DMS53 treated with DMSO at 0.1 percent for 48 hours (cell line): ENCODE data around the gene BOLA3.
"Not testable (repeated sequence)": the region's sequence is repeated elsewhere in the genome, so short reads cannot be mapped to it uniquely, and the experiment has no call there.

Experiments
- DNase-seq: peaks from one replicate; lab custom pipeline; 2025; ENCODE audit not compliant: unreplicated experiment; lab: John Stamatoyannopoulos, UW

The BOLA3 gene

GRCh38 chr2:74105413-74105812 lies 42.3 kb downstream of the BOLA3 start:
- no peak for DNase-seq

- no peak for DNase-seq
Observed at GRCh38 chr2:74104839-74105238, 42.9 kb downstream of the BOLA3 start.

GRCh38 chr2:74103763-74104162 lies 43.9 kb downstream of the BOLA3 start:
- DNase-seq = no peak

GRCh38 chr2:74102516-74102915 lies 45.2 kb downstream of the BOLA3 start:
- DNase-seq = no peak

- DNase-seq = no peak
Observed at GRCh38 chr2:74101574-74102300, 46.0 kb downstream of the BOLA3 start.

- DNase-seq = no peak
Observed at GRCh38 chr2:74100254-74101216, 47.2 kb downstream of the BOLA3 start.

GRCh38 chr2:74099835-74100234 lies 47.9 kb downstream of the BOLA3 start:
- no peak for DNase-seq

- no peak for DNase-seq
Observed at GRCh38 chr2:74099271-74099670, 48.4 kb downstream of the BOLA3 start.

GRCh38 chr2:74097574-74097973 lies 50.1 kb downstream of the BOLA3 start:
- DNase-seq = no peak

- no peak for DNase-seq
Observed at GRCh38 chr2:74096052-74096451, 51.7 kb downstream of the BOLA3 start.

GRCh38 chr2:74095632-74096031 lies 52.1 kb downstream of the BOLA3 start:
- no peak for DNase-seq

- no peak for DNase-seq
Observed at GRCh38 chr2:74094291-74094690, 53.4 kb downstream of the BOLA3 start.

GRCh38 chr2:74093840-74094239 lies 53.9 kb downstream of the BOLA3 start:
- DNase-seq = no peak

- no peak for DNase-seq
Observed at GRCh38 chr2:74093426-74093825, 54.3 kb downstream of the BOLA3 start.

- DNase-seq = no peak
Observed at GRCh38 chr2:74092275-74092674, 55.4 kb downstream of the BOLA3 start.

- no peak for DNase-seq
Observed at GRCh38 chr2:74091391-74091790, 56.3 kb downstream of the BOLA3 start.

GRCh38 chr2:74089816-74090745 lies 57.6 kb downstream of the BOLA3 start:
- DNase-seq = no peak

GRCh38 chr2:74088676-74089075 lies 59.0 kb downstream of the BOLA3 start:
- not testable (repeated sequence) for DNase-seq

GRCh38 chr2:74087696-74088095 lies 60.0 kb downstream of the BOLA3 start:
- no peak for DNase-seq

- DNase-seq = no peak
Observed at GRCh38 chr2:74086021-74086420, 61.7 kb downstream of the BOLA3 start.
